BE2C (cell line): ENCODE results near the gene NR2E1.

Source experiments
- DNase-seq: peaks from one replicate; pipeline ENCODE4 v3.0.0-alpha.2; 2020
- H3K27me3 ChIP-seq: fragments of 250-450 bp; sonication (Bioruptor Pico); 2 replicates; pipeline ENCODE4 v1.5.1; 2020; ENCODE audit warnings: mild to moderate bottlenecking
- H3K36me3 ChIP-seq: fragments of 250-450 bp; sonication (Bioruptor Pico); 2 replicates; pipeline ENCODE4 v1.5.1; 2020; ENCODE audit warnings: mild to moderate bottlenecking
- H3K4me1 ChIP-seq: fragments of 250-450 bp; sonication (Bioruptor Pico); 2 replicates; pipeline ENCODE4 v1.5.1; 2020
- H3K4me3 ChIP-seq: 2 replicates; pipeline ENCODE4 v1.5.1; 2011; ENCODE audit warnings: low read depth, low read length
- H3K9me3 ChIP-seq: fragments of 250-450 bp; sonication (Bioruptor Pico); 2 replicates; pipeline ENCODE4 v1.5.1; 2020
- TF ChIP-seq, protein P1 (sequence below): IDR thresholded peaks from 2 replicates; pipeline ENCODE4 v1.5.1; 2012; ENCODE audit warnings: mild to moderate bottlenecking, low read depth, low read length

NR2E1 gene

DNA sequence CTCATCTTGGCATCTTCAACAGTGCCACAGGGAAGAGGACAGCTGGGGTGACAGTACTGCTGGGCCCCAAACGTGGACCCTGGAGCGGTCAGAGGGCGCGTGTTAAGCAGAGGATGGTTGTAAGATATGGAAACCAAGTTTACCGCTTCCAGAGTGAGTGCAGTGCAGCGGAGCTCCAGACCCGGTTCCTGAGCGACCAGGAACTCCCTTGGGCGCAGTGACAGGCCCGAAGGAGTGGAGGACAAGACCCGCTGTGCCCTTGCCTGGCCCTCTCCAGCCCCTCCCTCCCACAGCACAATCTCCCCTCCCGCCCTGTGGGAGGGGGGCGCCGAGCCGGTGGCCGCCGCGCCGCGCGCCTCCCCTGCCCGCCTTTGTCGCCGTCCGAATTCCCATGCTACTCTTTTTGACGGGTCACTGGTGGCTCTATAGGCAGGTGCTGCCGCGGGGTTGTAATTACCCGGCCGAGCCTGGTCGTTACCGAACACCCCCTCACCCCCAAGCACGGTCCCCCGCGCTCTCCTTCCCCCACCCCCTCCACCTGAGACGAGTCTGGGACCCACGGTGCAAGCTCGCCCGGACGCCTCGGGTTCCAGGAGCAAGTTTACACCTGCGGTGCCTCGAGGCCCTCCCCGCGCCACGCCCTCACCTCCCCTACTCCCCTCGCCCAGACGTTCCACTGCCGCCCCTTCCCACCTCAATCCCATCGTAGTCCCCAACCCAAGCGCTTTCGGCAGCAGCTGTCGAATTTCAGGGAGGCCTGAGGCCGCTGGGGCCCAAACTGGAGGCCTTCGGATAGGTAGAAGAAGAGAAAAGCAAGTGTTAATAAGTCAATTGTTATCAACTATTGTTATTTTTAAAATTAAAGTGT is 3.9 kb downstream of the NR2E1 start:
- no peak for DNase-seq
- no peaks in the 10 kb centered on the region for H3K4me1 ChIP-seq
- no peaks in the 10 kb centered on the region for H3K36me3 ChIP-seq
- H3K27me3 ChIP-seq, result peaks cover 62% of the 10 kb centered on the region
- peak overlapping the region; percentile 49 for H3K4me3 ChIP-seq
- H3K9me3 ChIP-seq, result no peaks in the 10 kb centered on the region
- TF ChIP-seq, protein P1, sequence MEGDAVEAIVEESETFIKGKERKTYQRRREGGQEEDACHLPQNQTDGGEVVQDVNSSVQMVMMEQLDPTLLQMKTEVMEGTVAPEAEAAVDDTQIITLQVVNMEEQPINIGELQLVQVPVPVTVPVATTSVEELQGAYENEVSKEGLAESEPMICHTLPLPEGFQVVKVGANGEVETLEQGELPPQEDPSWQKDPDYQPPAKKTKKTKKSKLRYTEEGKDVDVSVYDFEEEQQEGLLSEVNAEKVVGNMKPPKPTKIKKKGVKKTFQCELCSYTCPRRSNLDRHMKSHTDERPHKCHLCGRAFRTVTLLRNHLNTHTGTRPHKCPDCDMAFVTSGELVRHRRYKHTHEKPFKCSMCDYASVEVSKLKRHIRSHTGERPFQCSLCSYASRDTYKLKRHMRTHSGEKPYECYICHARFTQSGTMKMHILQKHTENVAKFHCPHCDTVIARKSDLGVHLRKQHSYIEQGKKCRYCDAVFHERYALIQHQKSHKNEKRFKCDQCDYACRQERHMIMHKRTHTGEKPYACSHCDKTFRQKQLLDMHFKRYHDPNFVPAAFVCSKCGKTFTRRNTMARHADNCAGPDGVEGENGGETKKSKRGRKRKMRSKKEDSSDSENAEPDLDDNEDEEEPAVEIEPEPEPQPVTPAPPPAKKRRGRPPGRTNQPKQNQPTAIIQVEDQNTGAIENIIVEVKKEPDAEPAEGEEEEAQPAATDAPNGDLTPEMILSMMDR, result no peak

DNA sequence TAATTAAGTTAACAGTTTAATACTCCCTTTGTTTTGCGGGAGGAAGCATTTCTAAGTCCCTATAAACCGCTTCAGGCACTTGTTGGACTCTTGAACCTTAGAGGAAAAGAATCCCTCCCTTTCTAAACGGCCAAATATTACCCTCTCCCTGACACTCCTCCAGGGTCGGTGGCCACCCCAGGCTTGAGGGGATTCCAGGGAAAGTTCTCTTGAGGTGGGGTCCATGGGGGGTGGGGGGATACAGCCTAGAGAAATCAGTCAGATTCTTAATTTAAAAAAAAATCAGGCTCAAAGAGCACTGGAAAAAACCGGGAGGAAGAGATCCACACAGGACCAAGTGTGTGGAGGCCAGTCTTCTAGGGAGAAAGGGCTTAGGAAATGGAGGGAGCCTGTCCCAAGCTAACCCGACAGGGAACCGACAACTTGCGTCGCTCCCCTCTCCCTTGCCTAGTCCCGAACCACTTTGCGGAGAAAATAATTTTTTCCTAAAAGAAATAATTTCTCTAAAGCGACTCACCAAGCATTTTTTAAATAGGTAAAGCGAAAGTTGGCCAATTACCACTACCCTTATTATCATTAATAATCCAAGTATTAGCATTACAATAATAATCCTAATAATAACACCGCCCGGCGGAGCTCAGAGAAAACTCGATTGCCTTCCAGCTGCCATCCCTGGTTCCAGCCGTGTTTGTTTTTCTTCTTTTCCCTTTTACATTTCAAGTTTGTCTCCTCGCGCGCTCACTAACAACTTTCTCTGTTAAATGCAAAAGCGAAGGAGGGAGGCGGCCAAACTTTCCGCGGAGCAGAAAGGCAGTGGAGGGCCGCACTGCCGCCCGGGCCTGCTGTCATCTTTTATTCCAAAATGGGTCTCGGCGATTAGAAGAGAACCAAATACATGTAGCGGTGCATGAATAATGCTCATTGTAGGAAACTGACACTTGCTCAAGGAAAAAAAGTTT is 4.8 kb downstream of the NR2E1 start:
- Histone ChIP-seq H3K27me3 (peaks cover 58% of the 10 kb centered on the region), H3K4me1 (no peaks in the 10 kb centered on the region), H3K4me3 (no peak overlapping the region), H3K9me3 (no peaks in the 10 kb centered on the region), H3K36me3 (no peaks in the 10 kb centered on the region)
- DNase-seq, result no peak
- TF ChIP-seq, protein P1, result no peak

DNA sequence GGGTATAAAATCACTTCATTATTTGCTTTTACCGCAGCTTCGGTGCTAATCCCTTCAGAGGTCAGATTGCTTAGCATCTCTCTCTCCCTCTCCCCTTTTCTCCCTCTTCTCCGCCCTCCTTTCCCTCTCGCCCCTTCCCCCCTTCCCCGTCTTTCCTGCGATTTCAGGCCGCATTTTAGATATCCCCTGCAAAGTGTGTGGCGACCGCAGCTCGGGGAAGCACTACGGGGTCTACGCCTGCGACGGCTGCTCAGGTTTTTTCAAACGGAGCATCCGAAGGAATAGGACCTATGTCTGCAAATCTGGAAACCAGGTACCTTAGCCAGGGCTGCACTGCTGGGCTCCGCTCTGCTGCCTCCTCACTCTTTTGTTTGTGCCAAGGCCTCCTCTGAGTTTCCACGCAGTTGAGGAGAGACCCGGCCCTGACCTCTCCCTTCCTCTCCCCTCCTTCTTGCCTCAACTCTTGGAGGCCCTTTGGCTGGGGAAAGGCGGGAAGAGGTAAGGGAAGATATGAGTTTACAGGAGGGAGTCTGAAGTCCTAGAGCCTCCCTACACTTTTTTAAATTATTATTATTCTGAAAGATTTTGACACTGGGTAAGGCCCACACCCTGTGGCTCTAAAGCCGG is 5.6 kb downstream of the NR2E1 start:
- TF ChIP-seq, protein P1, result no peak
- Histone ChIP-seq H3K9me3 (no peaks in the 10 kb centered on the region; the same call in 1 of the 2 replicates), H3K4me3 (no peak overlapping the region), H3K36me3 (no peaks in the 10 kb centered on the region), H3K4me1 (no peaks in the 10 kb centered on the region), H3K27me3 (peaks cover 57% of the 10 kb centered on the region)
- DNase-seq, result no peak

DNA sequence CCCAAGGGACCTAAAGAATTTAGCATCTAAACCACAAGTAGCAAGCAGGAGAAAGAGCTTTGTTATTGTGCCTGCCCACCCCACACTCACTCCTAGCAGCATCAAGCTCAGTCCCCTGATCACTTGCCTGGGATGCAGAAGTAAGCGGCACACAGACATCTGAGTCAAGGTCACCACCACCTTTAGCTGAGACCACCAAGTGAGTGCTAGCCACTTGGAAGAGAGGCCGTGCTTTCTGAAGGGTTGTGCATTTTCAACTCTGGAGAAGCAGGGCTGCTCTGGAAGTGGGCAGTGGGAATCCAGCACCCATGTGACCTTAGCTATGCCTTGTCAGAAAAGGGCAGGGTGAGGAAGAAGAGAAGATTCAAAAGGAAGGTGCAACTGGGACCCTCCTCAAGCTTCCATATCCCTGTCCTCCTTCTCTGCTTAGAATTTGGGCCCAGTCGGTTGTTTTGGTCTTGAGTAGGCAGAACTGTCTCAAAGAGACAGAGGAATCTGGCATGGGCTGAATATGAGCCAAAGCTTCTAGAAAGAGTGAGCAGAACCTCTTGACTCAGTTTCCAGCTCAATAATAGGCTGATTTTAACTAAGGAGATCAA is 6.2 kb downstream of the NR2E1 start:
- Histone ChIP-seq H3K36me3 (no peaks in the 10 kb centered on the region), H3K4me1 (no peaks in the 10 kb centered on the region), H3K4me3 (no peak overlapping the region), H3K9me3 (no peaks in the 10 kb centered on the region; the same call in 1 of the 2 replicates), H3K27me3 (peaks cover 54% of the 10 kb centered on the region)
- DNase-seq, result no peak
- TF ChIP-seq, protein P1, result no peak

- Histone ChIP-seq H3K4me1 (no peaks in the 10 kb centered on the region), H3K36me3 (no peaks in the 10 kb centered on the region), H3K4me3 (no peak overlapping the region), H3K27me3 (peaks cover 28% of the 10 kb centered on the region), H3K9me3 (no peaks in the 10 kb centered on the region; the same call in 1 of the 2 replicates)
- DNase-seq, result no peak
- TF ChIP-seq, protein P1, result no peak
Measured at GRCh38 chr6:108174371-108175175, 8.8 kb downstream of the NR2E1 start.
